Neural progenitor cell (in vitro differentiated cells): Measurements from ENCODE around the gene CYB5R4. TPM values are rescaled to one million over a fixed set of nuclear protein-coding genes. Genes with fewer than 3 reads are reported as not detected.

Experiments
- DNase-seq: peaks from one replicate; pipeline ENCODE4 v3.0.0-alpha.2; 2016; ENCODE audit warnings: low spot score
- H2AFZ ChIP-seq: fragments of 200-600 bp; sonication (generic); replicated peaks from 2 replicates; pipeline ENCODE4 v1.6.1; 2016; ENCODE audit warnings: antibody characterized with exemption
- H3F3A ChIP-seq: fragments of 200-600 bp; sonication (generic); 2 replicates; pipeline ENCODE4 v1.6.1; 2016; ENCODE audit warnings: antibody characterized with exemption, low read depth
- H3K27ac ChIP-seq: fragments of 200-600 bp; sonication (generic); 2 replicates; pipeline ENCODE4 v1.5.1; 2016; ENCODE audit warnings: mild to moderate bottlenecking
- H3K27me3 ChIP-seq: fragments of 200-600 bp; sonication (generic); 2 replicates; pipeline ENCODE4 v1.6.1; 2016; ENCODE audit warnings: mild to moderate bottlenecking, moderate library complexity
- H3K36me3 ChIP-seq: fragments of 200-600 bp; sonication (generic); 2 replicates; pipeline ENCODE4 v1.5.1; 2016
- H3K4me1 ChIP-seq: fragments of 200-600 bp; sonication (generic); 2 replicates; pipeline ENCODE4 v1.6.1; 2016; ENCODE audit warnings: mixed run types
- H3K4me2 ChIP-seq: fragments of 200-600 bp; sonication (generic); 2 replicates; pipeline ENCODE4 v1.6.1; 2016
- H3K4me3 ChIP-seq: fragments of 200-600 bp; sonication (generic); 2 replicates; pipeline ENCODE4 v1.5.1; 2016
- H3K79me2 ChIP-seq: fragments of 200-600 bp; sonication (generic); 2 replicates; pipeline ENCODE4 v1.6.1; 2016; ENCODE audit warnings: low read depth
- H3K9ac ChIP-seq: fragments of 200-600 bp; sonication (generic); 2 replicates; pipeline ENCODE4 v1.6.1; 2016
- H3K9me3 ChIP-seq: fragments of 200-600 bp; sonication (generic); 2 replicates; pipeline ENCODE4 v1.5.1; 2016; ENCODE audit warnings: low read depth
- H4K20me1 ChIP-seq: fragments of 200-600 bp; sonication (generic); 2 replicates; pipeline ENCODE4 v1.6.1; 2016; ENCODE audit warnings: low read depth
- H3K27ac Mint-ChIP-seq: 3 replicates; pipeline ENCODE4 v1.8.0; 2021; ENCODE audit warnings: mixed read lengths
- H3K27me3 Mint-ChIP-seq: 2 replicates; pipeline ENCODE4 v1.8.0; 2022; ENCODE audit warnings: low read depth, mild to moderate bottlenecking, inconsistent platforms, moderate library complexity, mixed read lengths; ENCODE audit not compliant: insufficient read depth
- H3K36me3 Mint-ChIP-seq: 3 replicates; pipeline ENCODE4 v1.8.0; 2021; ENCODE audit warnings: mixed read lengths
- H3K4me1 Mint-ChIP-seq: 3 replicates; pipeline ENCODE4 v1.8.0; 2021; ENCODE audit warnings: mixed read lengths
- H3K4me3 Mint-ChIP-seq: 3 replicates; pipeline ENCODE4 v1.8.0; 2021; ENCODE audit warnings: mild to moderate bottlenecking, moderate library complexity, mixed read lengths
- H3K9me3 Mint-ChIP-seq: 3 replicates; pipeline ENCODE4 v1.8.0; 2020; ENCODE audit warnings: mixed read lengths
- CTCF ChIP-seq: fragments of 200-600 bp; sonication (generic); IDR thresholded peaks from 2 replicates; pipeline ENCODE4 v1.5.1; 2017; ENCODE audit warnings: antibody characterized with exemption, mild to moderate bottlenecking
- EZH2 ChIP-seq: fragments of 200-600 bp; sonication (generic); IDR thresholded peaks from 2 replicates; pipeline ENCODE4 v1.6.1; 2017; ENCODE audit warnings: antibody characterized with exemption, mild to moderate bottlenecking, moderate library complexity
- EZH2phosphoT487 ChIP-seq: fragments of 200-600 bp; sonication (generic); IDR thresholded peaks from 2 replicates; pipeline ENCODE4 v1.6.1; 2017; ENCODE audit warnings: antibody characterized with exemption
- total RNA-seq: library from RNA; depleted of rRNA; stranded (reverse); fragments of >200 nt; gene quantifications from 2 replicates; pipeline ENCODE4 v1.2.3, GENCODE V29; 2015; ENCODE audit warnings: low replicate concordance

CYB5R4 gene
- total RNA-seq, 1 donor from 2014 or later, result 8.5 TPM

- no peaks in the 10 kb centered on the region for H3K36me3 ChIP-seq
- peak overlapping the region; percentile 75 for H3K4me3 Mint-ChIP-seq
- H3K27ac ChIP-seq, result no peak overlapping the region
- no peaks in the 10 kb centered on the region for H3K9me3 ChIP-seq
- no peak for DNase-seq
- H3K9ac ChIP-seq, result no peak overlapping the region
- H3K36me3 Mint-ChIP-seq, result no peaks in the 10 kb centered on the region
- H4K20me1 ChIP-seq, result peaks cover 6% of the 10 kb centered on the region
- H3K27me3 ChIP-seq, result peaks cover 80% of the 10 kb centered on the region
- TF ChIP-seq EZH2, result no peak
- no peak for TF ChIP-seq EZH2phosphoT487
- peaks cover 30% of the 10 kb centered on the region for H3K27me3 Mint-ChIP-seq
- no peak overlapping the region for H3K27ac Mint-ChIP-seq
- peak overlapping the region; percentile 59 for H3K4me3 ChIP-seq
- H3K79me2 ChIP-seq, result no peaks in the 10 kb centered on the region
- H3K4me1 ChIP-seq, result peaks cover 4% of the 10 kb centered on the region
- H3K4me2 ChIP-seq, result peak overlapping the region; percentile 89
- no peaks in the 10 kb centered on the region for H3F3A ChIP-seq
- no peaks in the 10 kb centered on the region for H3K9me3 Mint-ChIP-seq
- H3K4me1 Mint-ChIP-seq, result peaks cover 3% of the 10 kb centered on the region
- H2AFZ ChIP-seq, result peak overlapping the region; percentile 55
Observed at GRCh38 chr6:83852528-83853177, 6.8 kb upstream of the CYB5R4 start.

GRCh38 chr6:83853178-83854000 is 6.1 kb upstream of the CYB5R4 start, which contains the start of gene RIPPLY2:
TSS of gene RIPPLY2 (plus strand) at chr6:83853360. CDS start at chr6:83853417, 57 bp downstream.
- Mint-ChIP-seq H3K27ac (no peak within 1 kb of the TSS), H3K4me1 (peaks cover 3% of the 10 kb centered on the region), H3K9me3 (no peaks in the 10 kb centered on the region), H3K36me3 (no peaks in the 10 kb centered on the region), H3K27me3 (peaks cover 32% of the 10 kb centered on the region), H3K4me3 (peak within 1 kb of the TSS; percentile 75)
- Histone ChIP-seq H3K36me3 (no peaks in the 10 kb centered on the region), H3K9ac (no peak within 1 kb of the TSS), H3K27me3 (peaks cover 87% of the 10 kb centered on the region), H3K4me2 (peak within 1 kb of the TSS; percentile 89), H2AFZ (peak within 1 kb of the TSS; percentile 55), H3F3A (no peaks in the 10 kb centered on the region), H4K20me1 (peaks cover 6% of the 10 kb centered on the region), H3K27ac (no peak within 1 kb of the TSS), H3K79me2 (no peaks in the 10 kb centered on the region), H3K4me3 (peak within 1 kb of the TSS; percentile 59), H3K4me1 (peaks cover 4% of the 10 kb centered on the region), H3K9me3 (no peaks in the 10 kb centered on the region)
- DNase-seq, result peak; percentile 72
- TF ChIP-seq EZH2 (peak; percentile 82), EZH2phosphoT487 (peak; percentile 84), CTCF (no peak)

GRCh38 chr6:83854001-83854501 is 5.4 kb upstream of the CYB5R4 start:
- H3K9me3 ChIP-seq, result no peaks in the 10 kb centered on the region
- no peak overlapping the region for H3K27ac ChIP-seq
- H3F3A ChIP-seq, result no peaks in the 10 kb centered on the region
- peak overlapping the region; percentile 89 for H3K4me2 ChIP-seq
- peaks cover 91% of the 10 kb centered on the region for H3K27me3 ChIP-seq
- H3K9me3 Mint-ChIP-seq, result no peaks in the 10 kb centered on the region
- peaks cover 4% of the 10 kb centered on the region for H3K4me1 ChIP-seq
- H3K9ac ChIP-seq, result no peak overlapping the region
- H3K4me3 ChIP-seq, result peak overlapping the region; percentile 59
- peak overlapping the region; percentile 55 for H2AFZ ChIP-seq
- peak overlapping the region; percentile 75 for H3K4me3 Mint-ChIP-seq
- H3K27ac Mint-ChIP-seq, result no peak overlapping the region
- no peaks in the 10 kb centered on the region for H3K79me2 ChIP-seq
- H3K4me1 Mint-ChIP-seq, result peaks cover 6% of the 10 kb centered on the region
- peak; percentile 52 for DNase-seq
- H3K27me3 Mint-ChIP-seq, result peaks cover 32% of the 10 kb centered on the region
- peaks cover 12% of the 10 kb centered on the region for H4K20me1 ChIP-seq
- TF ChIP-seq EZH2, result no peak
- TF ChIP-seq EZH2phosphoT487, result peak; percentile 32
- H3K36me3 ChIP-seq, result no peaks in the 10 kb centered on the region
- no peaks in the 10 kb centered on the region for H3K36me3 Mint-ChIP-seq

GRCh38 chr6:83854766-83855165 is 4.7 kb upstream of the CYB5R4 start:
- DNase-seq, result no peak
- H3K4me3 ChIP-seq, result no peak overlapping the region
- H3K79me2 ChIP-seq, result no peaks in the 10 kb centered on the region
- H3K9me3 Mint-ChIP-seq, result no peaks in the 10 kb centered on the region
- H4K20me1 ChIP-seq, result peaks cover 14% of the 10 kb centered on the region
- peaks cover 3% of the 10 kb centered on the region for H3F3A ChIP-seq
- no peak overlapping the region for H2AFZ ChIP-seq
- peaks cover 90% of the 10 kb centered on the region for H3K27me3 ChIP-seq
- no peak overlapping the region for H3K4me3 Mint-ChIP-seq
- peaks cover 35% of the 10 kb centered on the region for H3K27me3 Mint-ChIP-seq
- no peaks in the 10 kb centered on the region for H3K9me3 ChIP-seq
- no peak overlapping the region for H3K27ac ChIP-seq
- H3K4me1 ChIP-seq, result peaks cover 4% of the 10 kb centered on the region
- H3K27ac Mint-ChIP-seq, result no peak overlapping the region
- no peak for TF ChIP-seq CTCF
- TF ChIP-seq EZH2, result no peak
- H3K36me3 Mint-ChIP-seq, result no peaks in the 10 kb centered on the region
- peaks cover 8% of the 10 kb centered on the region for H3K4me1 Mint-ChIP-seq
- H3K9ac ChIP-seq, result no peak overlapping the region
- H3K4me2 ChIP-seq, result no peak overlapping the region
- H3K36me3 ChIP-seq, result no peaks in the 10 kb centered on the region
